T-helper 1 cell treated with Interleukin-12 subunit alpha and Interleukin-12 subunit beta and Interleukin-4 antibody, amounts not matched to agents 30 μg/mL and 1 μg/mL, for 36 hours (primary cell): ENCODE measurements around the gene RFX4.
"Not testable (repeated sequence)": the region's sequence is repeated elsewhere in the genome, so short reads cannot be mapped to it uniquely, and the experiment has no call there.

Experiments used
- H3K27ac Mint-ChIP-seq: one replicate; pipeline ENCODE4 v1.8.0; 2021; ENCODE audit warnings: mild to moderate bottlenecking, mixed read lengths
- H3K27me3 Mint-ChIP-seq: one replicate; pipeline ENCODE4 v1.8.0; 2021; ENCODE audit warnings: low read depth, mixed read lengths
- H3K36me3 Mint-ChIP-seq: one replicate; pipeline ENCODE4 v1.8.0; 2021; ENCODE audit warnings: low read depth, mixed read lengths
- H3K4me1 Mint-ChIP-seq: one replicate; pipeline ENCODE4 v1.8.0; 2021; ENCODE audit warnings: low read depth, mixed read lengths
- H3K4me3 Mint-ChIP-seq: one replicate; pipeline ENCODE4 v1.8.0; 2021; ENCODE audit warnings: mild to moderate bottlenecking, moderate library complexity, mixed read lengths
- H3K9me3 Mint-ChIP-seq: one replicate; pipeline ENCODE4 v1.8.0; 2021; ENCODE audit warnings: mixed read lengths

The RFX4 gene

GRCh38 chr12:106682594-106683234, 99.9 kb downstream of the RFX4 start:
- no peak overlapping the region for H3K27ac Mint-ChIP-seq

GRCh38 chr12:106684497-106684896, 101.7 kb downstream of the RFX4 start:
- Mint-ChIP-seq H3K9me3 (no peaks in the 10 kb centered on the region), H3K4me1 (no peaks in the 10 kb centered on the region), H3K36me3 (no peaks in the 10 kb centered on the region), H3K4me3 (no peak overlapping the region), H3K27me3 (peaks cover 4% of the 10 kb centered on the region), H3K27ac (no peak overlapping the region)

More at GRCh38 chr12:106682594-106683234, 99.9 kb downstream of the RFX4 start:
- Mint-ChIP-seq H3K27me3 (no peaks in the 10 kb centered on the region), H3K4me1 (no peaks in the 10 kb centered on the region), H3K36me3 (no peaks in the 10 kb centered on the region), H3K9me3 (no peaks in the 10 kb centered on the region), H3K4me3 (no peak overlapping the region)

- H3K27me3 Mint-ChIP-seq: peaks cover 4% of the 10 kb centered on the region
- H3K27ac Mint-ChIP-seq: no peak overlapping the region
- no peaks in the 10 kb centered on the region for H3K36me3 Mint-ChIP-seq
- H3K9me3 Mint-ChIP-seq: no peaks in the 10 kb centered on the region
- H3K4me3 Mint-ChIP-seq: no peak overlapping the region
- H3K4me1 Mint-ChIP-seq: no peaks in the 10 kb centered on the region
Measured at GRCh38 chr12:106685381-106685780, 102.6 kb downstream of the RFX4 start.

GRCh38 chr12:106687672-106688071, 104.9 kb downstream of the RFX4 start:
- Mint-ChIP-seq H3K27ac (no peak overlapping the region), H3K9me3 (no peaks in the 10 kb centered on the region), H3K4me1 (no peaks in the 10 kb centered on the region)

GRCh38 chr12:106690569-106691305, 107.9 kb downstream of the RFX4 start:
- Mint-ChIP-seq H3K4me3 (no peak overlapping the region), H3K27ac (no peak overlapping the region), H3K27me3 (peaks cover 9% of the 10 kb centered on the region), H3K4me1 (no peaks in the 10 kb centered on the region), H3K9me3 (no peaks in the 10 kb centered on the region), H3K36me3 (no peaks in the 10 kb centered on the region)

More at GRCh38 chr12:106687672-106688071, 104.9 kb downstream of the RFX4 start:
- Mint-ChIP-seq H3K27me3 (peaks cover 4% of the 10 kb centered on the region), H3K4me3 (no peak overlapping the region), H3K36me3 (no peaks in the 10 kb centered on the region)

GRCh38 chr12:106692033-106692432, 109.2 kb downstream of the RFX4 start:
- H3K36me3 Mint-ChIP-seq, H3K9me3 Mint-ChIP-seq, H3K4me3 Mint-ChIP-seq, H3K4me1 Mint-ChIP-seq, H3K27ac Mint-ChIP-seq, H3K27me3 Mint-ChIP-seq: not testable (repeated sequence)

- H3K4me3 Mint-ChIP-seq: no peak overlapping the region
- H3K9me3 Mint-ChIP-seq: no peaks in the 10 kb centered on the region
- H3K27me3 Mint-ChIP-seq: peaks cover 9% of the 10 kb centered on the region
- H3K27ac Mint-ChIP-seq: no peak overlapping the region
- H3K4me1 Mint-ChIP-seq: no peaks in the 10 kb centered on the region
- no peaks in the 10 kb centered on the region for H3K36me3 Mint-ChIP-seq
Measured at GRCh38 chr12:106692896-106693820, 110.4 kb downstream of the RFX4 start.

- Mint-ChIP-seq H3K9me3 (peaks cover 7% of the 10 kb centered on the region), H3K4me3 (no peak overlapping the region), H3K36me3 (no peaks in the 10 kb centered on the region), H3K4me1 (no peaks in the 10 kb centered on the region), H3K27me3 (peaks cover 5% of the 10 kb centered on the region), H3K27ac (no peak overlapping the region)
Measured at GRCh38 chr12:106696071-106696470, 113.3 kb downstream of the RFX4 start.

GRCh38 chr12:106696681-106697417, 114.0 kb downstream of the RFX4 start:
- no peaks in the 10 kb centered on the region for H3K4me1 Mint-ChIP-seq
- no peak overlapping the region for H3K4me3 Mint-ChIP-seq
- peaks cover 13% of the 10 kb centered on the region for H3K9me3 Mint-ChIP-seq
- H3K27ac Mint-ChIP-seq: no peak overlapping the region
- peaks cover 9% of the 10 kb centered on the region for H3K27me3 Mint-ChIP-seq
- H3K36me3 Mint-ChIP-seq: no peaks in the 10 kb centered on the region

GRCh38 chr12:106704081-106704480, 121.3 kb downstream of the RFX4 start:
- Mint-ChIP-seq H3K36me3 (no peaks in the 10 kb centered on the region), H3K9me3 (peaks cover 14% of the 10 kb centered on the region), H3K4me3 (no peak overlapping the region), H3K27ac (no peak overlapping the region), H3K27me3 (peaks cover 4% of the 10 kb centered on the region), H3K4me1 (no peaks in the 10 kb centered on the region)

GRCh38 chr12:106705971-106706370, 123.2 kb downstream of the RFX4 start:
- Mint-ChIP-seq H3K4me1 (no peaks in the 10 kb centered on the region), H3K4me3 (no peak overlapping the region), H3K9me3 (peaks cover 14% of the 10 kb centered on the region), H3K27ac (no peak overlapping the region), H3K36me3 (no peaks in the 10 kb centered on the region), H3K27me3 (peaks cover 9% of the 10 kb centered on the region)

- H3K9me3 Mint-ChIP-seq: no peaks in the 10 kb centered on the region
- H3K4me3 Mint-ChIP-seq: no peak overlapping the region
- H3K4me1 Mint-ChIP-seq: no peaks in the 10 kb centered on the region
- H3K27me3 Mint-ChIP-seq: peaks cover 8% of the 10 kb centered on the region
- H3K36me3 Mint-ChIP-seq: no peaks in the 10 kb centered on the region
- H3K27ac Mint-ChIP-seq: no peak overlapping the region
Measured at GRCh38 chr12:106709068-106709511, 126.3 kb downstream of the RFX4 start.

GRCh38 chr12:106710143-106710893, 127.5 kb downstream of the RFX4 start:
- Mint-ChIP-seq H3K4me3 (no peak overlapping the region), H3K9me3 (no peaks in the 10 kb centered on the region), H3K4me1 (no peaks in the 10 kb centered on the region), H3K36me3 (no peaks in the 10 kb centered on the region), H3K27ac (no peak overlapping the region), H3K27me3 (peaks cover 8% of the 10 kb centered on the region)
